ENCODE data around the gene FRMPD2.
"Not testable (repeated sequence)": the region's sequence is repeated elsewhere in the genome, so short reads cannot be mapped to it uniquely, and the experiment has no call there.

The FRMPD2 gene

GRCh38 chr10:48143721-48144642, 130.5 kb downstream of the FRMPD2 start:
- not testable (repeated sequence) for DNase-seq (ENCODE audit: low read depth in 2 of 3, low spot score in 2 of 3)

DNA sequence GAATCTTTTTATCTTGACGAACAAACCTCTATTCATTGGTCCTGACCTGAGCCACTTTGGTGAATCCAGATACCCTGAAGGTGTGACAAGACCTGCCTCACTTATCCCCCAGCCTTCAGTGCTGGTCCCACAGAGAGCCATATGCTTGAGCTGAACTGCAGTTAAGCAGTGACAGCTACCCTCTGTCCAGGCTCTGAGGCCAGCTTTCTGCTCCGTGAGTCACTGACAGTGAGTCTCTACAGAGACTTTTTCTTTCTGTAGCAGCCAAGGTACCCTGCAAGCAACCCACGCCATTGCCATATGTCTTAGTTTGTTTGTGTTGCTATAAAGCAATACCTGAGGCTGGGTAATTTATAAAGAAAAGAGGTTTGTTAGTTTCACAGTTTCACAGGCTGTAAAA, 133.5 kb downstream of the FRMPD2 start:
- DNase-seq (ENCODE audit: low read depth in 2 of 3, low spot score in 2 of 3): not testable (repeated sequence)

GRCh38 chr10:48139953-48140850, 134.3 kb downstream of the FRMPD2 start:
- DNase-seq (ENCODE audit: low read depth in 2 of 3, low spot score in 2 of 3): not testable (repeated sequence)

DNA sequence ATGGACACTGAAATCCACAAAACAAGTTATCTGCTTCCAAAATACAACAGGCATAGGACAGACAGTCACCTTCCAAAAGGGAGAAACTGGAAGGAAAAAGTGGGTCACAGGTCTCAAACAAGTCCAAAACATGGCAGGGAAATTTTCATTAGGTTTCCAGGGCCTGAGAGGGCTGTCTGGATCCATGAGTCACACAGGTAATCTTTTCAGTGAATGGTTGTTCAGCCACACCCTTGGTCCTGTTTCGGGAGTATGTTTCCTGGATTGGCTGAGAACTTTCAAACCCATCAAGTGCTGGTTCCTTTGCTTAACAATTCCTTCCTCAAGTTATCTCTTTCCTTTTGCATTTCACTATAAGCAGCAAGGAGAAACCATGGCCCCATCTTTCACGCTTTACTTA, 145.5 kb downstream of the FRMPD2 start:
- not testable (repeated sequence) for DNase-seq (ENCODE audit: low read depth in 2 of 3, low spot score in 2 of 3)

- not testable (repeated sequence) for DNase-seq (ENCODE audit: low read depth in 2 of 3, low spot score in 2 of 3)
Measured at GRCh38 chr10:48126251-48126650, 148.2 kb downstream of the FRMPD2 start.

- not testable (repeated sequence) for DNase-seq (ENCODE audit: low read depth in 2 of 3, low spot score in 2 of 3)
Measured at GRCh38 chr10:48125631-48126030, 148.9 kb downstream of the FRMPD2 start.

DNA sequence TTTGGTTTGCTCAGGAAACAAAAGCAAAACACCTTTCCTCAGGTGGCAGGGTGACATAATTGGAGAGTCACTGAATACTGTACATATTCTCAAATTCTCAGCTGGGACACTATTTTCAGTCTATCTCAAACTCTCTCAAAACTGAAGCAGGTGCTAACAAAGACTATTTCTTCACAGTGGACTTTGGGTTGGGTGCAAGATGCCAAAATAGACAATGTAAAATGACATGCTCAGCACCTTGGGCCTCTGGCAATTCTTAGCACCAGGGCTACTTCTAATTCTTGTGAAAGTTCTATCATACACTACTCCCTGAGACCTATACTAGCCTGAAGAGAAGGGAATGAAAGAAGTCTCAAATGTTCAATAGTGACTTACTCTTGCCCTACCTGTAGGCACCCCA, 151.9 kb downstream of the FRMPD2 start:
- not testable (repeated sequence) for DNase-seq (ENCODE audit: low read depth in 2 of 3, low spot score in 2 of 3)

DNA sequence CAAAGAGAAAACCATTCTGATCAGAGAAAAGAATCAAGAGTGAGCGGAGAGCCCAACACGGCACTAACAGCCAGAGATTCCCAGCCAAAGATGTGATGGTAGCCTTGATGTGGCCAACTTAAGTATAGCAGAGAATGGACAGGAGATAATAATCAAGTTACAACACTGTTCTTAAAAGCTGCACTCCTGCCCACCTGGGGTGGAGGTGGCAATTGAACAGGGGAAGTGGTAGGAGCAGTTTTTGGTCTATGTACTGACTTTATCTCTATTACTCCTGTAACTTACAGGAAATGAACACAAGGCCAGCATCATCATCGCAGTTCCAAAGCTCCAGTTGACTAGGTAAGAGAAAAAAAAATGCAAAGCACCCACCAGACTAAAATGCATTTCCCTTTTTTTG, 164.2 kb downstream of the FRMPD2 start:
- not testable (repeated sequence) for DNase-seq (ENCODE audit: low read depth in 2 of 3, low spot score in 2 of 3)
